Epithelial cell of proximal tubule (primary cell): ENCODE results near the gene VPS26B. TPM values are rescaled to one million over a fixed set of nuclear protein-coding genes. Genes with fewer than 3 reads are reported as not detected.

Source experiments
- DNase-seq: peaks from one replicate; pipeline ENCODE4 v3.0.0-alpha.2; 2011; ENCODE audit warnings: low read depth
- H3K4me3 ChIP-seq: 2 replicates; pipeline ENCODE4 v1.5.1; 2011; ENCODE audit warnings: low read depth, mild to moderate bottlenecking, low read length
- CTCF ChIP-seq: conservative IDR thresholded peaks from 2 replicates; pipeline ENCODE4 v1.5.1; 2012; ENCODE audit warnings: low read depth, mild to moderate bottlenecking, low read length
- total RNA-seq: library from RNA; depleted of rRNA; stranded (reverse); fragments of >200 nt; gene quantifications from 2 replicates; pipeline ENCODE4 v1.2.3, GENCODE V29; 2015

Gene VPS26B
- total RNA-seq, 1 donor from 2014 or later = 17.8 TPM

GRCh38 chr11:134290646-134291045, 66.2 kb downstream of the VPS26B start:
- no peak for DNase-seq
- no peak for TF ChIP-seq CTCF
- no peak overlapping the region for H3K4me3 ChIP-seq

- no peak for DNase-seq
- no peak overlapping the region for H3K4me3 ChIP-seq
- TF ChIP-seq CTCF = no peak
These were observed 66.7 kb downstream of the VPS26B start for GRCh38 chr11:134291196-134291595.

GRCh38 chr11:134292661-134293060, 68.2 kb downstream of the VPS26B start:
- TF ChIP-seq CTCF = no peak
- no peak for DNase-seq
- H3K4me3 ChIP-seq = no peak overlapping the region

- TF ChIP-seq CTCF = no peak
- no peak for DNase-seq
- no peak overlapping the region for H3K4me3 ChIP-seq
These were observed 68.9 kb downstream of the VPS26B start for GRCh38 chr11:134293119-134294113.

- TF ChIP-seq CTCF = no peak
- no peak for DNase-seq
- no peak overlapping the region for H3K4me3 ChIP-seq
These were observed 70.2 kb downstream of the VPS26B start for GRCh38 chr11:134294664-134295063.

Other genes starting within 250 kb of the VPS26B start
- gene JAM3, start 155.6 kb upstream of the VPS26B start, total RNA-seq = 22.0 and 24.2 TPM in 2 replicates
- 16.2 and 27.9 TPM in 2 replicates for gene NCAPD3, start 704 bp upstream of the VPS26B start, total RNA-seq
- 51.6 and 69.2 TPM in 2 replicates for gene THYN1, start 28.7 kb downstream of the VPS26B start, total RNA-seq
- gene ACAD8, start 28.9 kb downstream of the VPS26B start, total RNA-seq = 15.6 and 18.1 TPM in 2 replicates
- 0.17 TPM in 1 of 2 replicates, not detected in the other for gene GLB1L3, start 51.7 kb downstream of the VPS26B start, total RNA-seq
- gene GLB1L2, start 107.3 kb downstream of the VPS26B start, total RNA-seq = 6.8 and 14.7 TPM in 2 replicates
- gene B3GAT1, start 187.6 kb downstream of the VPS26B start, total RNA-seq = 0.07 TPM in 1 of 2 replicates, not detected in the other